Lower leg skin (tissue), 3 donors: ENCODE measurements around the gene DIRAS3.

Experiments
- POLR2A ChIP-seq, 2 donors: fragments of 450-650 bp; IDR thresholded peaks; one replicate each; pipeline ENCODE4 v1.6.1; 2016 to 2017; ENCODE audit warnings: antibody characterized with exemption in 2 of 2, mild to moderate bottlenecking in 1 of 2, moderate library complexity in 1 of 2
- TF ChIP-seq, protein P1 (sequence below), 3 donors: fragments of 450-650 bp; IDR thresholded peaks; one replicate each; pipeline ENCODE4 v1.5.1; 2016; ENCODE audit warnings: antibody characterized with exemption in 3 of 3, mild to moderate bottlenecking in 3 of 3, moderate library complexity in 2 of 3

- TF ChIP-seq POLR2A (IDR thresholded peaks at IDR 0.05) = no peak
- TF ChIP-seq, protein P1, sequence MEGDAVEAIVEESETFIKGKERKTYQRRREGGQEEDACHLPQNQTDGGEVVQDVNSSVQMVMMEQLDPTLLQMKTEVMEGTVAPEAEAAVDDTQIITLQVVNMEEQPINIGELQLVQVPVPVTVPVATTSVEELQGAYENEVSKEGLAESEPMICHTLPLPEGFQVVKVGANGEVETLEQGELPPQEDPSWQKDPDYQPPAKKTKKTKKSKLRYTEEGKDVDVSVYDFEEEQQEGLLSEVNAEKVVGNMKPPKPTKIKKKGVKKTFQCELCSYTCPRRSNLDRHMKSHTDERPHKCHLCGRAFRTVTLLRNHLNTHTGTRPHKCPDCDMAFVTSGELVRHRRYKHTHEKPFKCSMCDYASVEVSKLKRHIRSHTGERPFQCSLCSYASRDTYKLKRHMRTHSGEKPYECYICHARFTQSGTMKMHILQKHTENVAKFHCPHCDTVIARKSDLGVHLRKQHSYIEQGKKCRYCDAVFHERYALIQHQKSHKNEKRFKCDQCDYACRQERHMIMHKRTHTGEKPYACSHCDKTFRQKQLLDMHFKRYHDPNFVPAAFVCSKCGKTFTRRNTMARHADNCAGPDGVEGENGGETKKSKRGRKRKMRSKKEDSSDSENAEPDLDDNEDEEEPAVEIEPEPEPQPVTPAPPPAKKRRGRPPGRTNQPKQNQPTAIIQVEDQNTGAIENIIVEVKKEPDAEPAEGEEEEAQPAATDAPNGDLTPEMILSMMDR (IDR thresholded peaks at IDR 0.05) = no peak
These were observed 34.0 kb downstream of the DIRAS3 start for GRCh38 chr1:68016381-68016780.
